Transverse colon (tissue), 4 donors: Measurements from ENCODE around the gene OSBP.

Source experiments
- CTCF ChIP-seq, 5 experiments: fragments of 200-600 bp in 3 of 5; fragments of 450-650 bp in 2 of 5; sonication (generic) in 3 of 5; IDR thresholded peaks; 1 replicate in 2 of 5; 2 replicates in 3 of 5; pipeline ENCODE4 v1.5.1; 2016 to 2017; ENCODE audit warnings: antibody characterized with exemption in 5 of 5, inconsistent platforms in 3 of 5, mild to moderate bottlenecking in 2 of 5, moderate library complexity in 1 of 5
- EP300 ChIP-seq: sonication (generic); formaldehyde crosslinking; IDR thresholded peaks from one replicate; pipeline ENCODE4 v1.6.1; 2017; ENCODE audit warnings: antibody characterized with exemption, low read depth
- POLR2AphosphoS5 ChIP-seq, 3 donors: sonication (generic); formaldehyde crosslinking; IDR thresholded peaks; one replicate each; pipeline ENCODE4 v1.6.1; 2016; ENCODE audit warnings: antibody characterized with exemption in 3 of 3

GRCh38 chr11:59602432-59602831 is 13.1 kb downstream of the OSBP start:
- TF ChIP-seq CTCF (IDR thresholded peaks at IDR 0.05) (no peak), EP300 (no peak), POLR2AphosphoS5 (IDR thresholded peaks at IDR 0.05) (no peak)
